Glomerular endothelial cell (primary cell): Measurements from ENCODE around the gene SLC29A1. TPM values are rescaled to one million over a fixed set of nuclear protein-coding genes. Genes with fewer than 3 reads are reported as not detected.

Experiments used
- DNase-seq: peaks from one replicate; pipeline ENCODE4 v3.0.0-alpha.2; 2011; ENCODE audit warnings: low read depth, low spot score; ENCODE audit errors: extremely low read depth
- total RNA-seq: library from RNA; depleted of rRNA; stranded (reverse); fragments of >200 nt; gene quantifications from 2 replicates; pipeline ENCODE4 v1.2.3, GENCODE V29; 2015

Gene SLC29A1
- total RNA-seq, 1 donor from 2014 or later = 208 TPM

- no peak for DNase-seq
Observed at GRCh38 chr6:44264154-44265006, 41.0 kb downstream of the SLC29A1 start.

- no peak for DNase-seq
Observed at GRCh38 chr6:44265007-44265721, 41.8 kb downstream of the SLC29A1 start, which contains the start of gene NFKBIE. Gene NFKBIE (minus strand): TSS chr6:44265551. CDS start chr6:44265346, 205 bp downstream.

GRCh38 chr6:44265722-44266233, 42.4 kb downstream of the SLC29A1 start:
- no peak for DNase-seq

GRCh38 chr6:44266347-44266746, 43.0 kb downstream of the SLC29A1 start:
- no peak for DNase-seq

GRCh38 chr6:44267252-44267651, 43.9 kb downstream of the SLC29A1 start:
- no peak for DNase-seq

GRCh38 chr6:44268095-44268628, 44.8 kb downstream of the SLC29A1 start:
- DNase-seq = no peak

GRCh38 chr6:44269178-44269920, 46.0 kb downstream of the SLC29A1 start:
- no peak for DNase-seq

GRCh38 chr6:44269921-44270525, 46.6 kb downstream of the SLC29A1 start, which contains the start of gene TMEM151B:
Gene TMEM151B (plus strand): TSS chr6:44270450. CDS start chr6:44270743, 293 bp downstream.
- DNase-seq = no peak

GRCh38 chr6:44270526-44271405, 47.4 kb downstream of the SLC29A1 start:
- no peak for DNase-seq

- DNase-seq = no peak
Observed at GRCh38 chr6:44271406-44271723, 48.0 kb downstream of the SLC29A1 start.

GRCh38 chr6:44271914-44272313, 48.5 kb downstream of the SLC29A1 start:
- DNase-seq = no peak

GRCh38 chr6:44272529-44272928, 49.1 kb downstream of the SLC29A1 start:
- DNase-seq = no peak

- no peak for DNase-seq
Observed at GRCh38 chr6:44272999-44273566, 49.7 kb downstream of the SLC29A1 start.

GRCh38 chr6:44273617-44274016, 50.2 kb downstream of the SLC29A1 start:
- no peak for DNase-seq

- no peak for DNase-seq
Observed at GRCh38 chr6:44275271-44275748, 51.9 kb downstream of the SLC29A1 start.

- DNase-seq = no peak
Observed at GRCh38 chr6:44275749-44276648, 52.6 kb downstream of the SLC29A1 start.

- no peak for DNase-seq
Observed at GRCh38 chr6:44276667-44277640, 53.6 kb downstream of the SLC29A1 start.
